Spleen (tissue), 11 donors: ENCODE data around the gene ATP6V0C. TPM values are rescaled to one million over a fixed set of nuclear protein-coding genes. Genes with fewer than 3 reads are reported as not detected.

ENCODE experiments used
- DNase-seq: peaks from one replicate; pipeline ENCODE4 v3.0.0-alpha.2; 2020
- H3K27ac ChIP-seq, 8 donors: fragments of 200-600 bp; sonication (generic) in 7 of 8; 1 replicate in 4 of 8; 2 replicates in 4 of 8; pipeline versions ENCODE4 v1.5.0 to v1.8.0; 2016 to 2021; ENCODE audit warnings: inconsistent platforms in 4 of 8, mild to moderate bottlenecking in 4 of 8, moderate library complexity in 1 of 8
- H3K27me3 ChIP-seq, 7 donors: fragments of 200-600 bp; sonication (generic) in 6 of 7; replicated peaks in 1 of 7; 1 replicate in 4 of 7; 2 replicates in 3 of 7; pipeline versions ENCODE4 v1.5.0 to v1.8.0; 2016 to 2021; ENCODE audit warnings: inconsistent platforms in 3 of 7, mild to moderate bottlenecking in 1 of 7
- H3K36me3 ChIP-seq, 6 donors: fragments of 200-600 bp; sonication (generic) in 5 of 6; 1 replicate in 4 of 6; 2 replicates in 2 of 6; pipeline versions ENCODE4 v1.5.0 to v1.8.0; 2016 to 2021; ENCODE audit warnings: inconsistent platforms in 2 of 6
- H3K4me1 ChIP-seq, 6 donors: fragments of 200-600 bp; sonication (generic) in 5 of 6; 1 replicate in 3 of 6; 2 replicates in 3 of 6; pipeline versions ENCODE4 v1.5.0 to v1.8.0; 2016 to 2021; ENCODE audit warnings: inconsistent platforms in 3 of 6
- H3K4me3 ChIP-seq, 8 donors: fragments of 200-600 bp; sonication (generic) in 7 of 8; 1 replicate in 4 of 8; 2 replicates in 4 of 8; pipeline versions ENCODE4 v1.5.0 to v1.8.0; 2016 to 2021; ENCODE audit warnings: inconsistent platforms in 4 of 8, mild to moderate bottlenecking in 4 of 8, moderate library complexity in 2 of 8
- H3K9me3 ChIP-seq, 8 donors: fragments of 200-600 bp; sonication (generic) in 7 of 8; 1 replicate in 4 of 8; 2 replicates in 4 of 8; pipeline versions ENCODE4 v1.5.0 to v1.8.0; 2016 to 2021; ENCODE audit warnings: inconsistent platforms in 4 of 8
- POLR2A ChIP-seq, 3 donors: fragments of 450-650 bp; IDR thresholded peaks; one replicate each; pipeline ENCODE4 v1.5.1; 2017; ENCODE audit warnings: antibody characterized with exemption in 3 of 3, mild to moderate bottlenecking in 1 of 3
- POLR2AphosphoS5 ChIP-seq, 3 donors: sonication (generic); formaldehyde crosslinking; IDR thresholded peaks; one replicate each; pipeline ENCODE4 v1.5.1; 2017; ENCODE audit warnings: antibody characterized with exemption in 3 of 3
- WGBS, 5 donors: extraction: QIAGEN DNeasy Blood & Tissue Kit in 3 of 5; methylation state at CpG; one replicate each; pipeline versions ENCODE4 v1.1.5 to v1.1.7; 2013 to 2018; 5-methylcytosine and 5-hydroxymethylcytosine counted together
- intact Hi-C: fragments of 100-400 bp; cut with DNase I; formaldehyde crosslinking; loops from one replicate; pipeline ENCODE4 v1.15.0; 2023; ENCODE audit warnings: low total_unique reads
- polyA plus RNA-seq, 3 donors: library from polyadenylated mRNA; stranded (reverse); fragments of 200-250 nt; gene quantifications; one replicate each; pipeline ENCODE4 v1.2.1, GENCODE V29; 2013
- total RNA-seq, 7 donors: library from RNA; depleted of rRNA in 3 of 7; stranded (reverse); fragments of >200 nt in 3 of 7; fragmentation: NEBNext Ultra II Directional in 4 of 7; extraction: Animal tissue kit (Norgen Biotek cat#: 25700) in 4 of 7; gene quantifications; one replicate each; pipeline versions ENCODE4 v1.1.0 to v1.2.1, GENCODE V29; 2016 to 2021
- TF ChIP-seq, protein P1 (sequence below), 11 experiments: fragments of 200-600 bp in 7 of 11; fragments of 450-650 bp in 4 of 11; sonication (generic) in 4 of 11; IDR thresholded peaks in 8 of 11; conservative IDR thresholded peaks in 3 of 11; 1 replicate in 7 of 11; 2 replicates in 4 of 11; pipeline versions ENCODE4 v1.4.0 to v1.8.0; 2016 to 2021; ENCODE audit warnings: antibody characterized with exemption in 11 of 11, inconsistent platforms in 4 of 11, mild to moderate bottlenecking in 1 of 11
- donor health status: healthy with polysubstance abuse.
- donor health status: DM: no; HTN: no; CAD: no; lungs with moderate emphysema.
- donor health status: DM: no; HTN: no; CAD: no.
- donor health status: Bipolar disorder and iron deficiency.
- donor health status: healthy.
- donor health status: DM: no; HTN: no; CAD: no.
- donor health status: DM: yes; HTN: yes; CAD: no.

The ATP6V0C gene
- total and polyA plus RNA-seq, 10 donors, result 64.5 to 199 (median 112) TPM

DNA sequence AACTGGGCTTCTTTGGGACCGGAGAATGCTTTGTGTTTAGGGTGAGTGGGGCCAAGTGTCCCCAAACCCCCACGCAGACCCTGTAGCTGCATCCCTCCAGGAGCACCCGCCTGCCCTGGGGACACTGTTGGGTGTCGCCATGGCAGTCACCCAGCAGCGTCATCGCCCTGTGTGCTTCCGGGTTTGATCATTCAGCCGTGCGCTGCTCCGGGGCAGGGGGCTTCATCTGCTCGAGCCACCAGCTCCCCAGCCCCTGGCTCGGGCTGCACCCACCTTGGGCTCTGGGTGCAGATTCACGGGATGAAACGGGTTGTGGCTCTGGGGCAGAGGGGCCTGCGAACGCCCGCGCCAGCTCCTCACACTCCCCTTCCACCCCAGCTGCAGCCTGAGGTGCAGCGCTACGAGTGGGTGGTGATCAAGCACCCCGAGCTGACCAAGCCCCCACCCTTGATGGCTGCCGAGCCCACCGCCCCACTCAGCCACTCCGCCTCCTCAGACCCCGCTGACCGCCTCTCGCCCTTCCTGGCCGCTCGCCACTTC is 13.8 kb upstream of the ATP6V0C start:
- Histone ChIP-seq H3K4me1 (peaks cover 10 to 42% (median 24%) of the 10 kb centered on the region in 6 donors), H3K27me3 (no peaks in the 10 kb centered on the region), H3K9me3 (no peaks in the 10 kb centered on the region), H3K36me3 (peaks cover 0 to 47% (median 17%) of the 10 kb centered on the region in 6 donors), H3K4me3 (no peak overlapping the region), H3K27ac (no peak overlapping the region)
- 91 to 94% (median 93%) methylated on average over 21 to 29 of the region's 29 CpGs for WGBS, 5 donors
- TF ChIP-seq POLR2AphosphoS5 (IDR thresholded peaks at IDR 0.05), result no peak
- TF ChIP-seq POLR2A (IDR thresholded peaks at IDR 0.05), result no peak
- TF ChIP-seq, protein P1, sequence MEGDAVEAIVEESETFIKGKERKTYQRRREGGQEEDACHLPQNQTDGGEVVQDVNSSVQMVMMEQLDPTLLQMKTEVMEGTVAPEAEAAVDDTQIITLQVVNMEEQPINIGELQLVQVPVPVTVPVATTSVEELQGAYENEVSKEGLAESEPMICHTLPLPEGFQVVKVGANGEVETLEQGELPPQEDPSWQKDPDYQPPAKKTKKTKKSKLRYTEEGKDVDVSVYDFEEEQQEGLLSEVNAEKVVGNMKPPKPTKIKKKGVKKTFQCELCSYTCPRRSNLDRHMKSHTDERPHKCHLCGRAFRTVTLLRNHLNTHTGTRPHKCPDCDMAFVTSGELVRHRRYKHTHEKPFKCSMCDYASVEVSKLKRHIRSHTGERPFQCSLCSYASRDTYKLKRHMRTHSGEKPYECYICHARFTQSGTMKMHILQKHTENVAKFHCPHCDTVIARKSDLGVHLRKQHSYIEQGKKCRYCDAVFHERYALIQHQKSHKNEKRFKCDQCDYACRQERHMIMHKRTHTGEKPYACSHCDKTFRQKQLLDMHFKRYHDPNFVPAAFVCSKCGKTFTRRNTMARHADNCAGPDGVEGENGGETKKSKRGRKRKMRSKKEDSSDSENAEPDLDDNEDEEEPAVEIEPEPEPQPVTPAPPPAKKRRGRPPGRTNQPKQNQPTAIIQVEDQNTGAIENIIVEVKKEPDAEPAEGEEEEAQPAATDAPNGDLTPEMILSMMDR (IDR thresholded peaks at IDR 0.05 in 8 of 11, conservative IDR thresholded peaks at IDR 0.05 in 3 of 11), result no peak
- no peak for DNase-seq
- intact Hi-C loops, result loop anchor here (5.0 to 10.0 kb wide), 2 partner anchors 65 to 148 kb away; no protein-coding TSS in a partner anchor

DNA sequence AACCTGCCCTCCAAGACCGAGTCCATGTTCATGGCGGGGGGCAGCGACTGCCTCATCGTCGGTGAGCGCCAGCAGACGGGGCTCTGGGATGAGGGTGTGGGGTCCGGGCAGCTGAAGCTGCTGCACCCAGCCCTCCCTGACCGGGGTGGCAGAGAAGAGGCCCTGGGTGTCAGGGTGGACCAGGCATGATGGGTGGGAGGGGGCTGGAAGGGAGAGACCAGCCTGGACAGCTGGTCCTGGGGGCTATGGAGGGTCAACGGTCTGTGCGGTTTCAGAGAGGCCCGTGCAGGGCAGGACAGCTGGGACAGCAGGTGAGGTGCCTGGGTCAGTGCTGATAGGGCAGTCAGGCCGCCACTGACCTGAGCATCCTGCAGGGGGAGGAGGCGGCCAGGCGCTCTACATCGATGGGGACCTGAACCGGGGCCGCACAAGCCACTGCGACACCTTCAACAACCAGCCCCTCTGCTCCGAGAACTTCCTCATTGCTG is 13.3 kb upstream of the ATP6V0C start:
- 76 to 88% (median 86%) methylated on average over 13 to 20 of the region's 20 CpGs for WGBS, 5 donors
- TF ChIP-seq, protein P1 (IDR thresholded peaks at IDR 0.05 in 8 of 11, conservative IDR thresholded peaks at IDR 0.05 in 3 of 11), result no peak
- no peak for TF ChIP-seq POLR2A (IDR thresholded peaks at IDR 0.05)
- TF ChIP-seq POLR2AphosphoS5 (IDR thresholded peaks at IDR 0.05), result no peak
- intact Hi-C loops, result loop anchor here (5.0 kb wide), 1 partner anchor 148 kb away; no protein-coding TSS in a partner anchor
- no peak overlapping the region for H3K4me3 ChIP-seq
- peaks cover 10 to 42% (median 24%) of the 10 kb centered on the region in 6 donors for H3K4me1 ChIP-seq
- peaks cover 0 to 47% (median 17%) of the 10 kb centered on the region in 6 donors for H3K36me3 ChIP-seq
- H3K27me3 ChIP-seq, result no peaks in the 10 kb centered on the region
- H3K9me3 ChIP-seq, result no peaks in the 10 kb centered on the region
- H3K27ac ChIP-seq, result no peak overlapping the region
- DNase-seq, result no peak

DNA sequence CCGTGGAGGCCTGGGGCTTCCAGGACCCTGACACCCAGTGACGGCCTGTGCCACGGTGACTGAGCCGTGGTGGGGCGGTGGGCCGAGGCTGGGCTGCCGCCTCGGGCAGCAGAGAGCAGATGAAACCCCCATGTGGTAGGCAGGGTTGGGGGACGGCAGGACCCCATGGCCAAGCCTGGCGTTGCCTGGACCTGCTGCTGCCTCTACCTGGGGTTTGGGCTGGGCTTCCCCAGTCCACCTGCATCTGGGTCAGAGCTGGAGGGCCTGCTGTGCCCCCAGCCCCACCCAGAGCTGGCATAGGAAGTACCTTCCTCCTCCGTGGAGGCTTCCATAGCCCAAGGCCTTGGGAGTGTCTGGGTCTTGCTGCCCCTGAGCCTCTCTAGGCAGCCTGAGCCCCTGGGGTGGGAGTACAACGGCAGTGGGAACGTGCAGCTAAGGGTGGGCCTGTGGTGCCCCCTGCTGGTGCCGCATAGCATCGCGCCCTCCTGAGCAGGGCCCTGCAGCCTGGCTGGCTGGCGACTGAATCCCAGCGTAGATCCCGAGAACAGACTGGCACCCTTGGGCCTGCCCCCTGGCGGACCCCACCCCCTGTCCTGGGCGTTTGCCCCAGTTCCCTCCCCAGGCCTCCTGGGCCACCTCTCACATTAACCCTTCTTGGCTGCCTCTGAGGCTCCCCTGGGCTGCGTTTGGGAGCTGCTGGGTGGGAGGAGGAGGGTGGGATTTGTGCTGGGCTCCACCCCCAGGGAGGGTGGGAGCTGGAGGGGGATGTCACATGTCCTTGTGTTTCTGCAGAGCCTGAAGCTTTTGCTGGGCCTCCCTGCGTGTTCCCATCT is 12.6 kb upstream of the ATP6V0C start:
- Histone ChIP-seq H3K4me3 (peak overlapping the region in 3 of 8 donors; percentile 15 to 57 (median 22)), H3K9me3 (no peaks in the 10 kb centered on the region), H3K27ac (peak overlapping the region in 2 of 8 donors; percentile 0 to 32), H3K4me1 (peaks cover 10 to 46% (median 24%) of the 10 kb centered on the region in 6 donors), H3K36me3 (peaks cover 0 to 43% (median 15%) of the 10 kb centered on the region in 6 donors), H3K27me3 (no peaks in the 10 kb centered on the region)
- TF ChIP-seq, protein P1 (IDR thresholded peaks at IDR 0.05 in 8 of 11, conservative IDR thresholded peaks at IDR 0.05 in 3 of 11), result peak; percentile 96 to 100 (median 99)
- TF ChIP-seq POLR2AphosphoS5 (IDR thresholded peaks at IDR 0.05) (peak; percentile 54 to 76 (median 68)), POLR2A (IDR thresholded peaks at IDR 0.05) (no peak)
- WGBS, 5 donors, result 36 to 56% (median 40%) methylated on average over 6 to 23 of the region's 23 CpGs
- intact Hi-C loops, result loop anchor here (5.0 kb wide), 1 partner anchor 149 kb away; no protein-coding TSS in a partner anchor
- peak; percentile 95 for DNase-seq
